Cerebellar nuclear complex (tissue), 1 donor: Measurements from ENCODE around the gene TNRC6B.
"Not testable (repeated sequence)": the region's sequence is repeated elsewhere in the genome, so short reads cannot be mapped to it uniquely, and the experiment has no call there.

Source experiments
- DNase-seq, 2 experiments: peaks; one replicate each; lab custom pipeline; 2025; lab: John Stamatoyannopoulos, UW

The TNRC6B gene

GRCh38 chr22:40364431-40364830 lies 186.7 kb downstream of the TNRC6B start:
- no peak for DNase-seq

DNA sequence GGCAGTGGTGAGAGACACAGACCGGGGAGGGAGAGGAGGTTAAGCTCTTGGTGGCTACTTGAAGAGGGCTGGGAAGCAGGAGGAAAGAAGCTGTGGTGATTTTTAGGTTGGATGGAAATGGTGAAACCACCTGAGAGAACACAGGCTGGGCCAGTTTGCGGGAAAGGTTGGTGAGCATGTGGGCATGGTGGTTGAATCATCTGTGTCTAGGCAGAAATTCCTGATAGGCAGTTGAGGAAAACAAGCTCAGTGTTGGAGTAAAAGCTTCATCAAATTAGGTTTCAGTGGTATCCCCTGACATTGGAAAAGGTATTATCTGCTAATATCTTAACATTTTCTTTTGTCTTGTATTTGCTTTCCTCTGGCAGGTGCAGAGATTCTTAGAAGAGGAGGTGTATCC lies 188.3 kb downstream of the TNRC6B start:
- no peak for DNase-seq

DNA sequence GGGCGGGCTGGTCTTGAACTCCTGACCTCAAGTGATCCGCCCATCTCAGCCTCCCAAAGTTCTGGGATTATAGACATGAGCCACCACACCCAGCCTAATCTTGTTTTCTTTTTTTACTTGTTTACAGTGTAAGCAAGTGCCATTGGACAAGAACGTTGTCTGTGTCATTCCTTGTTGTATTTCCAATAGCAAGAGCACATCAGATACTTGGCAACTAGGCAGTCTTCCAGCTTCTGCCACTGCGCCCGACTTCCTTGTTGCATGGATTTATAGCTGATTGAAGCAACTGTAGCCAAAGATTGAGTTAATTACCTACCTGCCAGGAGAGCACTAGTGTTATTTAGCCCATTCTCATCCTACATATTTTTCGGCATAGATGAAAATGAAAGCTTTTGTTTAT lies 189.6 kb downstream of the TNRC6B start:
- DNase-seq, result no peak

GRCh38 chr22:40368016-40368415 lies 190.3 kb downstream of the TNRC6B start:
- no peak for DNase-seq

- no peak for DNase-seq
Observed at GRCh38 chr22:40368836-40369235, 191.1 kb downstream of the TNRC6B start.

GRCh38 chr22:40374567-40374966 lies 196.8 kb downstream of the TNRC6B start:
- DNase-seq, result no peak

- no peak for DNase-seq
Observed at GRCh38 chr22:40376149-40376548, 198.4 kb downstream of the TNRC6B start.

DNA sequence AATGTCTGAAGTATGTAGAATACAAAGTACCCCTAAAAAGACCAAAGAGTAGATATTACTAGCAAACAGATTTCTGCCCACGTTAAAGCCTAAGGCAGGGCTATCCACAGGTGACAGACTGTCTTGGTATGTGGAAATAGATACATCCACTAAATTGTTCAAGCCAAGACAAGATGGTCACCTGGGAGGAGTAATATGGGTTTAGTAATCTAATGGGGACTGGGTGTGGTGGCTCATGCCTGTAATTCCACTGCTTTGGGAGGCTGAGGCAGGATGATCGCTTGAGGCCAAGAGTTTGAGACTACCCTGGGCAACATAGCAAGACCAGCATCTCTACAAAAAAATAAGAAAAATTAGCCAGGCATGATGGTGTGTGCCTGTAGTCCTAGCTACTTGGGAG lies 200.2 kb downstream of the TNRC6B start:
- DNase-seq, result no peak

- not testable (repeated sequence) for DNase-seq
Observed at GRCh38 chr22:40378448-40378847, 200.7 kb downstream of the TNRC6B start.

DNA sequence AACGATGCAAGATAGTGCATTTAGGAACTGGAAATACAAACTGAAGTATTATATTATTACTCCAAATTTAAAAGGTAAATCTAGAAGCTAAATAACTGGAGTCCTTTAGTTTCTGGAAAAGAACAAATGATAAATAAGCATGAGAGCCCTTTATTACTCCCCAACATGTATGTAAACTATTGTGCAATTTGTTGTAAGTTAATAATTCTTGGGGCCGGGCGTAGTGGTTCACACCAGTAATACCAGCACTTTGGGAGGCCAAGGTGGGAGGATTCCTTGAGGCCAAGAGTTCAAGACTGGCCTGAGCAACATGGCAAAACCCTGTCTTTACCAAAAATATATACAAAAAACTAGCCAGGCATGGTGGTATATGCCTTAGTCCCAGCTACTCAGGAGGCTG lies 203.7 kb downstream of the TNRC6B start:
- DNase-seq, result no peak

- no peak for DNase-seq
Observed at GRCh38 chr22:40383905-40384304, 206.2 kb downstream of the TNRC6B start.

DNA sequence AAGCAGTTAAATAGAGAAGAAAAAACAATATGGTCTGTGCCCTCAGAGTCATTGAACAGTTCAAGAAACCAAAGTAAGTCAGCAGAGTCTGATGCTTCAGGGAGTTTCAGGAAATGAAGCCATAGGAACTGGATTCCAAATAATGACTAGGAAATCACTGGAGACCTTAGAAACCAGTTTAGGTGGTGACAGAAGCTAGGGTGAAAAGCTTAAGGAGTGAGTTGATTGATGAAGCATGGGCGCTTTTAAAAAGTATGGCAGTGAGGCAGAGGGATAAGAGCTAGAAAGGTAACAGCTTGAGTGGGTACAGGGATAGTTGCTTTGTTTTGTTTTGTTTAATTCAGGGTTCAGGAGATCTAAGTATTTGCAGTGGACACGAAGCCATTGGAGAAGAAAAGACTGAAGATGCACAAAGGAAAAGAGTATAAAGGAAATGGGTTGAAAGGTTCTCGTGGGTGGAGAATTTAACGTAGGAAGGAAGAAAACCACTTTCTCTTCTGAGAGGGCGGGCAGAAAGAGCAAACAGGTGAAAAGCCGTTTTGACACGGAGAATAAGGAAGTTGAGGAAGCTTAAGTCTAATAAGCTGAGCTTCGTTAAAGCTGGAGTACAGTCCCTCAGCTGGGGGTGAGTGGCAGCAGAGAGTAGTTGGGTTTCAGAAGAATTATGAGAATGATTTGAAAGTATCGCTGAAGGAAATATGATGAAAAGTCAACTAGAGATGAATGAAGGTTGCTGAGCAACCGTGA lies 207.5 kb downstream of the TNRC6B start:
- DNase-seq, result no peak
